ENCODE results near the gene GABRP. TPM values are rescaled to one million over a fixed set of nuclear protein-coding genes. Genes with fewer than 3 reads are reported as not detected.

Gene GABRP
- total RNA-seq, 6 donors from 2014 or later, result 0.20 to 5.3 (median 0.28) TPM; not detected in 2

DNA sequence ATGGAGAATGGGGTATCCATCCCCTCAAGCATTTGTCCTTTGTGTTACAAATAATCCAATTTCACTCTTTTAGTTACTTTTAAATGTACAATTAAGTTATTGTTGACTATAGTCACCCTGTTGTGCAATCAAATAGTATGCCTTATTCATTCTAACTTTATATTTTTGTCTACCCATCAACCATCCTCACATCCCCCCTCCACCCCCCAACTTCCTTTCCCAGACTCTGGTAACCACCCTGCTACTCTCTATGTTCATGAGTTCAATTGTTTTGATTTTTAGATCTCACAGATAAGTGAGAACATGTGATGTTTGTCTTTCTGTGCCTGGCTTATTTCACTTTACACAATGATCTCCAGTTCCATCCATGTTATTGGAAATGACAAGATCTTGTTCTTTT lies 62.9 kb downstream of the GABRP start:
- TF ChIP-seq CTCF (IDR thresholded peaks at IDR 0.05) (no peak), POLR2A (IDR thresholded peaks at IDR 0.05) (no peak), EP300 (IDR thresholded peaks at IDR 0.05) (no peak), POLR2AphosphoS5 (IDR thresholded peaks at IDR 0.05) (no peak)
- no peaks in the 10 kb centered on the region for H3K9me3 ChIP-seq
- DNase-seq, result no peak

GRCh38 chr5:170846846-170847245 lies 63.3 kb downstream of the GABRP start:
- TF ChIP-seq CTCF (IDR thresholded peaks at IDR 0.05), result no peak
- H3K36me3 ChIP-seq, result no peaks in the 10 kb centered on the region
- no peak for DNase-seq
- H3K27ac ChIP-seq, result no peak overlapping the region
- no peaks in the 10 kb centered on the region for H3K9me3 ChIP-seq
- ATAC-seq (ENCODE audit: low FRiP score in 2 of 2), result no peak
- H3K4me1 ChIP-seq, result no peaks in the 10 kb centered on the region
- H3K27me3 ChIP-seq, result no peaks in the 10 kb centered on the region
- H3K4me3 ChIP-seq, result no peak overlapping the region

More for the DNA sequence above, 62.9 kb downstream of the GABRP start:
- Histone ChIP-seq H3K4me1 (no peaks in the 10 kb centered on the region), H3K36me3 (no peaks in the 10 kb centered on the region), H3K27ac (no peak overlapping the region), H3K27me3 (no peaks in the 10 kb centered on the region), H3K4me3 (no peak overlapping the region)
- ATAC-seq (ENCODE audit: low FRiP score in 2 of 2), result no peak

- Histone ChIP-seq H3K4me1 (no peaks in the 10 kb centered on the region), H3K36me3 (no peaks in the 10 kb centered on the region), H3K9me3 (no peaks in the 10 kb centered on the region), H3K27me3 (no peaks in the 10 kb centered on the region), H3K4me3 (no peak overlapping the region), H3K27ac (no peak overlapping the region)
- TF ChIP-seq POLR2A (IDR thresholded peaks at IDR 0.05) (no peak), EP300 (IDR thresholded peaks at IDR 0.05) (no peak), CTCF (IDR thresholded peaks at IDR 0.05) (no peak), POLR2AphosphoS5 (IDR thresholded peaks at IDR 0.05) (no peak)
- ATAC-seq (ENCODE audit: low FRiP score in 2 of 2) (no peak), DNase-seq (peak in 1 of 2 donors; percentile 29)
- 52 to 53% methylated on average over 5 of the region's 5 CpGs for WGBS, 2 donors
Observed at GRCh38 chr5:170848033-170848432, 64.5 kb downstream of the GABRP start.

DNA sequence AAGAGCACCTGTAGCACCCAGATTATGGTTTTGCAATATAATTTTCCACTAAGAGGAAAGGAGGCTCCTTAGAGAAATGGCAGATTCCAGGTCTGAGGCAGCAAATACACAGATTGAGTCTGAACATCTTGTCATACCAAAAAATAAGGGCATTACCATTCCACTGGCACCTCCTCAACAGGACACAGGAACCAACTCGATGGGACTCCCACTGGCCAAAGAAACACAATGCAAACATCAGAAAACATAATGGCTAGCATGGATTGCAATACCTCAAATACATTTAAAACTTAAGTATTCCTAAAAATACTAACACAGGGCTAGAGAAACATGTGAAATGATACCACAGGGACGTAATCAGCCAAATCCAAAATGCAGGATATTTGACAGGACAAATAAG lies 65.8 kb downstream of the GABRP start:
- no peaks in the 10 kb centered on the region for H3K27me3 ChIP-seq
- H3K4me1 ChIP-seq, result no peaks in the 10 kb centered on the region
- H3K4me3 ChIP-seq, result no peak overlapping the region
- no peak overlapping the region for H3K27ac ChIP-seq
- H3K36me3 ChIP-seq, result no peaks in the 10 kb centered on the region
- DNase-seq (no peak), ATAC-seq (ENCODE audit: low FRiP score in 2 of 2) (no peak)
- no peak for TF ChIP-seq POLR2AphosphoS5 (IDR thresholded peaks at IDR 0.05)
- no peak for TF ChIP-seq POLR2A (IDR thresholded peaks at IDR 0.05)
- TF ChIP-seq EP300 (IDR thresholded peaks at IDR 0.05), result no peak
- TF ChIP-seq CTCF (IDR thresholded peaks at IDR 0.05), result no peak
- H3K9me3 ChIP-seq, result no peaks in the 10 kb centered on the region
- 67 to 69% methylated on average over 2 of the region's 2 CpGs for WGBS, 2 donors

DNA sequence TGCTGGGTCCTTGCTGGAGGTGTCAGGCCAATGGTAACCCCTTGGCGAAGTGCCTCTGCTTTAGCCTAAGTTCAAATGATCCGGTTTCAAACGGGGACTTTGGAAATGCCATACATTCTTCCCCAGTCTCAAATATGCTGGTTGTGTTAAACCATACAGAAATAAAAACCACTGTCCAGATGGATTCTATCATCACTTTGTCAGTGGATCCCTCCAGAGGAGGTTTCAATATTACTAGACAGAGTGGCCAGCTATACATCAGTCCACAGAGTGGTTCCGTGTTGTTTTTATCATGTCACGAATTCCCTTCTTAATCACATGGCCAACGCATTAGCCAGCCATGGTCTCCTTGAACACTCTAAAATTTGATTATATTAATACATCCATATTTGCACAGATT lies 71.0 kb downstream of the GABRP start:
- ATAC-seq (ENCODE audit: low FRiP score in 2 of 2) (no peak), DNase-seq (no peak)
- 81 to 85% methylated on average over 6 of the region's 6 CpGs for WGBS, 2 donors
- Histone ChIP-seq H3K4me3 (no peak overlapping the region), H3K9me3 (no peaks in the 10 kb centered on the region), H3K27me3 (no peaks in the 10 kb centered on the region), H3K27ac (no peak overlapping the region), H3K36me3 (no peaks in the 10 kb centered on the region), H3K4me1 (no peaks in the 10 kb centered on the region)
- TF ChIP-seq POLR2A (IDR thresholded peaks at IDR 0.05) (no peak), POLR2AphosphoS5 (IDR thresholded peaks at IDR 0.05) (no peak), CTCF (IDR thresholded peaks at IDR 0.05) (no peak), EP300 (IDR thresholded peaks at IDR 0.05) (no peak)
